ENCODE results near the gene ESPNL. TPM values are rescaled to one million over a fixed set of nuclear protein-coding genes. Genes with fewer than 3 reads are reported as not detected.
A peak's percentile ranks its signal among the peaks of the same experiment; 100 is the strongest.

Gene ESPNL
- total and polyA plus RNA-seq, 9 of the 15 experiments (the other 6 are each of a cell fraction or from before 2014, with no cell fraction given): 0.03 to 0.09 (median 0.05) TPM; not detected in 3

DNA sequence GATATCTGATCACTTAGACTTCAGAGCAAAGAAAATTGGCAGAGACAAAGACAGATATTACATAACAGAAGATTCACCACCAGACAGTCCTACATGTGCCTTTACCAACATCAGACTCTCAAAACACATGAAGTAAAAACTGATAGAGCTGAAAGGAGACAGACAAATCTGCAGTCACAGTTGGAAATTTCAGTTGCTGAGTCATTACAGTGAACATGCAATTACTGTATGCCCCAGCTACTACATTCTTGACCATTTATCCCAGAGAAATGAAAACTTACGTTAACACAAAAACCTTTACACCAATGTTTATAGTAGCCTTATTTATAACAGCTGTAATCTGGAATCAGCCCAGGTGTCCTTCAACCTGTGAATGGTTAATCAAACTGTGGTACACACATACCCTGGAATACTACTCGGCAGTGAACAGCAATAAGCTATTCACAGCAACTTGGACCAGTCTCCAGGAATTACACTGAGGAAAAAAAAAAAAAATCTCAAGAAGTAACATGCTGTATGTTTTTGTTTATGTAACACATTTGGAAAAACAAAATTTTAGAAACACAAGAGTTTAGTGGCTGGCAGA lies 46.9 kb upstream of the ESPNL start (continued):
- TF ChIP-seq, protein P1, sequence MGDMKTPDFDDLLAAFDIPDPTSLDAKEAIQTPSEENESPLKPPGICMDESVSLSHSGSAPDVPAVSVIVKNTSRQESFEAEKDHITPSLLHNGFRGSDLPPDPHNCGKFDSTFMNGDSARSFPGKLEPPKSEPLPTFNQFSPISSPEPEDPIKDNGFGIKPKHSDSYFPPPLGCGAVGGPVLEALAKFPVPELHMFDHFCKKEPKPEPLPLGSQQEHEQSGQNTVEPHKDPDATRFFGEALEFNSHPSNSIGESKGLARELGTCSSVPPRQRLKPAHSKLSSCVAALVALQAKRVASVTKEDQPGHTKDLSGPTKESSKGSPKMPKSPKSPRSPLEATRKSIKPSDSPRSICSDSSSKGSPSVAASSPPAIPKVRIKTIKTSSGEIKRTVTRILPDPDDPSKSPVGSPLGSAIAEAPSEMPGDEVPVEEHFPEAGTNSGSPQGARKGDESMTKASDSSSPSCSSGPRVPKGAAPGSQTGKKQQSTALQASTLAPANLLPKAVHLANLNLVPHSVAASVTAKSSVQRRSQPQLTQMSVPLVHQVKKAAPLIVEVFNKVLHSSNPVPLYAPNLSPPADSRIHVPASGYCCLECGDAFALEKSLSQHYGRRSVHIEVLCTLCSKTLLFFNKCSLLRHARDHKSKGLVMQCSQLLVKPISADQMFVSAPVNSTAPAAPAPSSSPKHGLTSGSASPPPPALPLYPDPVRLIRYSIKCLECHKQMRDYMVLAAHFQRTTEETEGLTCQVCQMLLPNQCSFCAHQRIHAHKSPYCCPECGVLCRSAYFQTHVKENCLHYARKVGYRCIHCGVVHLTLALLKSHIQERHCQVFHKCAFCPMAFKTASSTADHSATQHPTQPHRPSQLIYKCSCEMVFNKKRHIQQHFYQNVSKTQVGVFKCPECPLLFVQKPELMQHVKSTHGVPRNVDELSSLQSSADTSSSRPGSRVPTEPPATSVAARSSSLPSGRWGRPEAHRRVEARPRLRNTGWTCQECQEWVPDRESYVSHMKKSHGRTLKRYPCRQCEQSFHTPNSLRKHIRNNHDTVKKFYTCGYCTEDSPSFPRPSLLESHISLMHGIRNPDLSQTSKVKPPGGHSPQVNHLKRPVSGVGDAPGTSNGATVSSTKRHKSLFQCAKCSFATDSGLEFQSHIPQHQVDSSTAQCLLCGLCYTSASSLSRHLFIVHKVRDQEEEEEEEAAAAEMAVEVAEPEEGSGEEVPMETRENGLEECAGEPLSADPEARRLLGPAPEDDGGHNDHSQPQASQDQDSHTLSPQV (IDR thresholded peaks at IDR 0.05): peak; percentile 35; the same call in 1 of the 2 replicates
- TF ChIP-seq ARHGAP35 (IDR thresholded peaks at IDR 0.05; ENCODE audit: partially characterized antibody) (no peak), NFE2L1 (tag; IDR thresholded peaks at IDR 0.05; ENCODE audit: borderline replicate concordance, low read depth) (0 out of 2 replicates have a peak, but pooled peaks have one; percentile 23), ZNF146 (CRISPR knock-in tag; IDR thresholded peaks at IDR 0.05; ENCODE audit: unreplicated experiment) (peak; percentile 86), CBX3 (IDR thresholded peaks at IDR 0.05; ENCODE audit: borderline replicate concordance in 1 of 2, low read length in 2 of 2) (peak in 1 of 2 experiments; percentile 52; a peak in 1 of 3 replicates), PCBP2 (IDR thresholded peaks at IDR 0.05; ENCODE audit: low read depth, low read length, poor library complexity, severe bottlenecking) (no peak), JUND (IDR thresholded peaks at IDR 0.05; ENCODE audit: borderline replicate concordance, low read depth, low read length) (0 out of 2 replicates have a peak, but pooled peaks have one; percentile 5), JUND (tag; IDR thresholded peaks at IDR 0.05; ENCODE audit: borderline replicate concordance, low read depth, low read length) (peak; percentile 43; the same call in 1 of the 3 replicates), NCOR1 (IDR thresholded peaks at IDR 0.05) (peak; percentile 6; the same call in 1 of the 2 replicates), EP400 (IDR thresholded peaks at IDR 0.05) (0 out of 2 replicates have a peak, but pooled peaks have one; percentile 30), C11orf30 (IDR thresholded peaks at IDR 0.05; ENCODE audit: low read depth) (peak; percentile 85), RBM25 (IDR thresholded peaks at IDR 0.05; ENCODE audit: low read depth, low read length, severe bottlenecking) (peak; percentile 54), TRIM24 (IDR thresholded peaks at IDR 0.05) (peak; percentile 58 to 76; a peak in 3 of 4 replicates)
- TF ChIP-seq, protein P2, sequence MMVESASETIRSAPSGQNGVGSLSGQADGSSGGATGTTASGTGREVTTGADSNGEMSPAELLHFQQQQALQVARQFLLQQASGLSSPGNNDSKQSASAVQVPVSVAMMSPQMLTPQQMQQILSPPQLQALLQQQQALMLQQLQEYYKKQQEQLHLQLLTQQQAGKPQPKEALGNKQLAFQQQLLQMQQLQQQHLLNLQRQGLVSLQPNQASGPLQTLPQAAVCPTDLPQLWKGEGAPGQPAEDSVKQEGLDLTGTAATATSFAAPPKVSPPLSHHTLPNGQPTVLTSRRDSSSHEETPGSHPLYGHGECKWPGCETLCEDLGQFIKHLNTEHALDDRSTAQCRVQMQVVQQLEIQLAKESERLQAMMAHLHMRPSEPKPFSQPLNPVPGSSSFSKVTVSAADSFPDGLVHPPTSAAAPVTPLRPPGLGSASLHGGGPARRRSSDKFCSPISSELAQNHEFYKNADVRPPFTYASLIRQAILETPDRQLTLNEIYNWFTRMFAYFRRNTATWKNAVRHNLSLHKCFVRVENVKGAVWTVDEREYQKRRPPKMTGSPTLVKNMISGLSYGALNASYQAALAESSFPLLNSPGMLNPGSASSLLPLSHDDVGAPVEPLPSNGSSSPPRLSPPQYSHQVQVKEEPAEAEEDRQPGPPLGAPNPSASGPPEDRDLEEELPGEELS (CRISPR knock-in tag; IDR thresholded peaks at IDR 0.05; ENCODE audit: borderline replicate concordance): no peak
